T follicular helper cell (primary cell): ENCODE results near the gene MRPL22.
"Not testable (repeated sequence)": the region's sequence is repeated elsewhere in the genome, so short reads cannot be mapped to it uniquely, and the experiment has no call there.

ENCODE experiments used
- DNase-seq: peaks from one replicate; pipeline ENCODE4 v3.0.0-alpha.2; 2020; ENCODE audit warnings: low read depth

The MRPL22 gene

GRCh38 chr5:154995679-154996078, 54.8 kb downstream of the MRPL22 start:
- no peak for DNase-seq

DNA sequence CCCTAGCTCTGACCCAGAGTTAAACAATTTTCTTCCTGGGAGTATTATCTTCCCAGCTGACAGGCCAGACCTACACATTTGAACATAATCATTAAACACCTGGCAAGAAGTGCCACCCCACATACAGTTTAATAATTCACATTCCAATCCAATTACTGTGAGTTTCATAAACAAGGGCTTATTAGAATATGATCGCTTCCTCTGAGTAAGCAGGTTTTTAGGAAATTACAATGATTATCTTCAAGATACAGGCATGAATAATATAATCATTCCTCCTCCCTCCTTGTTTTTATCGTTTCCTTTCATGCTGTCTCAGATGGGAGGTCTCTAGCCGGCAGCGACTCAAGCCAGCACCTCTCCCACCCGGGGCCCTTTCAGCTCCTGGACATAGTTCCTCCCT, 56.9 kb downstream of the MRPL22 start:
- no peak for DNase-seq

GRCh38 chr5:154999865-155000264, 59.0 kb downstream of the MRPL22 start:
- DNase-seq = no peak

GRCh38 chr5:155001523-155001922, 60.6 kb downstream of the MRPL22 start:
- DNase-seq = no peak

- DNase-seq = not testable (repeated sequence)
These were observed 61.8 kb downstream of the MRPL22 start for GRCh38 chr5:155002722-155003121.

GRCh38 chr5:155004138-155004744, 63.4 kb downstream of the MRPL22 start:
- no peak for DNase-seq

- DNase-seq = not testable (repeated sequence)
These were observed 65.4 kb downstream of the MRPL22 start for GRCh38 chr5:155006265-155006664.

DNA sequence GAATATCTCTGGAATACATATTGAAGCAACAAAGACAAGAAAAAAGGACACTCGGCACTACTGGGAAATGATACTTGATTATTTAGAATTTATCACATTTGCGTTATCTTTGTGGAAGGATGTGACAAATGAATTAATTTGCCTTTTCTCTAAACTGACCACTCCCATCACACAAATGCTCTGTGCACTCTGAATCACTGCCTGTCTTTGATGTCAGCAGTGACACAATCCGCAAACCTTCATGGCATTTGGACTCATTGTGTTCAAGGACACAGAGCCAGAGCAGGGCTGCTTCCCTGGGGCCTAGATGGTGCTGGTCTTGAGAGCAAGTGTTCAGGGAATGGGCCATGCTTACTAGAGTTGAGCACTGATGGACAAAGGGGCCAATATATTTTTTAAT, 67.8 kb downstream of the MRPL22 start:
- DNase-seq = no peak

GRCh38 chr5:155010881-155011280, 70.0 kb downstream of the MRPL22 start:
- DNase-seq = no peak

GRCh38 chr5:155013526-155013925, 72.7 kb downstream of the MRPL22 start, which contains the start of gene KIF4B:
Gene KIF4B, plus strand, starts transcription at chr5:155013755. Its CDS starts 105 bp downstream, at chr5:155013860.
- no peak for DNase-seq

DNA sequence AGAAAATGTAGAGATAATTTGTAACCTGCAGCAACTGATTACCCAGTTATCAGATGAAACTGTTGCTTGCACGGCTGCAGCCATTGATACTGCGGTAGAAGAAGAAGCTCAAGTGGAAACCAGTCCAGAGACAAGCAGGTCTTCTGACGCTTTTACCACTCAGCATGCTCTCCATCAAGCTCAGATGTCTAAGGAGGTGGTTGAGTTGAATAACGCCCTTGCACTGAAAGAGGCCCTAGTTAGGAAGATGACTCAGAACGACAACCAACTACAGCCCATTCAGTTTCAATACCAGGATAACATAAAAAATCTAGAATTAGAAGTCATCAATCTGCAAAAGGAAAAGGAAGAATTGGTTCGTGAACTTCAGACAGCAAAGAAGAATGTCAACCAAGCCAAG, 74.4 kb downstream of the MRPL22 start:
- no peak for DNase-seq

DNA sequence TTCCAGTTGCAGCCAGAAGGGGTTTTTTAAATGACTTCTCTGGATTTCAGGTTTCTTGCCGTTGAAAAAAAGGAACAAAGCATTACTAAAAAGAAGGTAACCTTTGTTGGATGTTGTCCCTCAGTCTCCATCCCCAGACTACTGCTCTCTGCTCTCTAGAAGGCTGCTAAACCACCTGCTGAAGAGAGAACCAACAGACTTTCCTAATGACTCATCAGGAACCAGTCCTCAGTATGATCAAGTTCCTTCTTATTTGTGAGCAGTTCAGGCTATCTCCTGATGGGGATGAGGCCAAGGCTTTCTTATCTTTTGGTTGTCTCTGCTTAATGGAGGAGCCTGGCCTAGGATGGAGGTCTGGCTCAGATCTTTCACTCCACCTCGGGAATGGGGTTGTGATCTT, 76.7 kb downstream of the MRPL22 start:
- no peak for DNase-seq
